Activated naive CD4-positive, alpha-beta T cell treated with anti-CD3 and anti-CD28 coated beads, Interleukin-2, amount 50 U/mL, for 72 hours (primary cell): Measurements from ENCODE around the gene KLF16. TPM values are rescaled to one million over a fixed set of nuclear protein-coding genes. Genes with fewer than 3 reads are reported as not detected.

ENCODE experiments used
- ATAC-seq, 2 donors: fragments of 150-1000 bp; cut with Tn5 transposase; 2 replicates each; pipeline ENCODE4 v1.10.0; 2021; ENCODE audit warnings: mild to moderate bottlenecking in 2 of 2, moderate library complexity in 2 of 2
- DNase-seq, 2 donors: peaks; one replicate each; pipeline ENCODE4 v3.0.0; 2021 to 2022; ENCODE audit warnings: low spot score in 2 of 2
- H3K27ac Mint-ChIP-seq, 2 donors: one replicate each; pipeline ENCODE4 v1.8.0; 2022; ENCODE audit warnings: mild to moderate bottlenecking in 2 of 2, mixed read lengths in 2 of 2
- H3K36me3 Mint-ChIP-seq, 2 donors: one replicate each; pipeline ENCODE4 v1.8.0; 2022; ENCODE audit warnings: mixed read lengths in 2 of 2
- H3K9me3 Mint-ChIP-seq, 2 donors: one replicate each; pipeline ENCODE4 v1.8.0; 2022; ENCODE audit warnings: mixed read lengths in 2 of 2
- total RNA-seq, 2 donors: library from RNA; stranded (reverse); gene quantifications; one replicate each; pipeline ENCODE4 v1.2.3, GENCODE V29; 2022

KLF16 gene
- total RNA-seq, 2 donors from 2014 or later: 20.5 to 22.6 TPM

DNA sequence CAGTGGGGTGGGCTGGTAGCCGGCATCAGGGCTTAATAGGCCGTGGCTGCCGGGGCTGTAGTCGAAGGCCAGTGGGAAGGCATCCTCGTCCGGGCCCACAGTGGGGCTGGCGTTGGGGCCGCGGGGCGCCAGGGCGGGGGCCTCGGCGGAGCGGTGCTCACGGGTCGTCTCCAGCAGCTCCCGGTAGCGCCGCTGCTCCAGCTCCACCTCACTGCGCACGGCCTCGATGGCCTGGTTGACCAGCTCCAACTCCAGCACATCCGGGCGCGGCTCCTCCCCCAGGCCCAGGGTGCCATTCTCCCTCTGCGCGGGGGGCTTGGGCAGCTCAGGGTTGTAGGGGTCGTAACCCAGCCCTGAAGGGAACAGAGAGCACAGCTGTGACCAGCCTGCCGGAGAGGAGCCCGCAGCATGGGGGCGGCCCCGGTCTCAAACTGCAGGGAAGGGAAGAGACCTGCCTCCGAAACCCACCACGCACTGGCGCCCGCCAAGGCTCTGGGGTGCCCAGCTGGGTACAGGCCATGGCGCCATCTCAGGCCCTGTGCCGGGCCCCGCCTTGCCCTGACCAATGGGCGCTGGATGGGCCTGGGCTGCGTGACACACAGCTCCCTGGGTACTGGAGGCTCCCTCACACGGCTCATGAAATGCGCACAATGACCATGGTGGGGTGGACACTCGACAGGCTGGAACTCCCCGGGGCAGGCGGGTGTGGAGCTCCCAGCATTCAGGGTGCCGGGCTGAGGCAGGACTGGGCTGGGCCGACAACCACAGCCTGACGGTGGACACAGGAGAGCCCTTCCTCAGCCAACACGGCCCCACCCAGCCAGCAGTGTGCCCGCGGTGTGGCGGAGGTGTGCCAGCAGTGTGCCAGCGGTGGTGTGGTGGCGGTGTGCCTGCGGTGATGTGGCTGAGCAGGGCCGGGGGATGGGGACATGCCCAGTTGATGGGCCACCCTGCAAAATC lies 34.8 kb downstream of the KLF16 start:
- H3K27ac Mint-ChIP-seq: no peak overlapping the region
- DNase-seq: no peak
- no peak for ATAC-seq

DNA sequence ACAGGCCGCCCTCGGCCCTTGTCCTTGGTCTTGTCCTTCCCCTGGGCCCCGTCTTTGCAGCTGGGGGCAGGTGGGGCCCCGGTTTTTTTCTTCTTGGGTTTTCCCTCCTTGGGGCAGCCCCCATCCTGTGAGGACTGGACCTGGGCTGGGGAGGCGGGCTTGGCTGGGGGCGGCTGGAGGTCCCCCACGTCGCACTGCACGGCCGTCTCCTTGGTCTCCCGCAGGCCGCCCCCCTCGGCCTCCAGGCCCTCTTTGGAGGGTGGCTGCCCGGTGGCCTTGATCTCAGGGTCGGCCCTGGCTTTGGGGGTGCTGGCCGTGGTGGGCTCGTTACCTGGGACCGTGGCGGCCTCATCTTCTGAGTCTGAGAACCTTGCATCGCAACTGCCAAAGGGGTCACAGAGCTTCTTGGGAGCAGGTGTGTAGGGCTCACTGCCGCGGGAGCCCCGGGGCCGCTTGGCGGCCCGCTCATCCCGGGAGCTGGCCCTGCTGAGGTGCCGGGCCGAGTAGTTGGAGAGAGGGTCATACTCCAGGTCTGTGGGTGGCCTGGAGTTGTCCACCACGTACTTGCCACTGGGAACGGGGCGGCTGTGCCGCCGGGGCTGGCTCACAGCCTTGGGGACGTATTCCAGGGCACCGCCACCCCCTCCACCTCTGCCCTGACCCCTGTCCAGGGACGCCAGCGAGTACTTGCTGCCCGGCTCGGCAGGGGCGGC lies 35.7 kb downstream of the KLF16 start:
- no peaks in the 10 kb centered on the region for H3K9me3 Mint-ChIP-seq
- no peak overlapping the region for H3K27ac Mint-ChIP-seq
- ATAC-seq (no peak), DNase-seq (no peak)
- H3K36me3 Mint-ChIP-seq: peaks cover 0 to 4% of the 10 kb centered on the region in 2 donors

More for the DNA sequence above, 34.8 kb downstream of the KLF16 start:
- H3K9me3 Mint-ChIP-seq: no peaks in the 10 kb centered on the region
- peaks cover 0 to 4% of the 10 kb centered on the region in 2 donors for H3K36me3 Mint-ChIP-seq

- ATAC-seq (no peak), DNase-seq (no peak)
- Mint-ChIP-seq H3K27ac (no peak overlapping the region), H3K9me3 (no peaks in the 10 kb centered on the region), H3K36me3 (peaks cover 0 to 4% of the 10 kb centered on the region in 2 donors)
These were observed 36.5 kb downstream of the KLF16 start for GRCh38 chr19:1826557-1827521.

- ATAC-seq (peak; percentile 73 to 84), DNase-seq (peak in 1 of 2 donors; percentile 87)
- H3K9me3 Mint-ChIP-seq: no peaks in the 10 kb centered on the region
- H3K27ac Mint-ChIP-seq: peak overlapping the region in 1 of 2 donors; percentile 65
- H3K36me3 Mint-ChIP-seq: peaks cover 0 to 4% of the 10 kb centered on the region in 2 donors
These were observed 37.3 kb downstream of the KLF16 start for GRCh38 chr19:1825909-1826556.

GRCh38 chr19:1824252-1824622 lies 39.1 kb downstream of the KLF16 start:
- ATAC-seq: no peak

DNA sequence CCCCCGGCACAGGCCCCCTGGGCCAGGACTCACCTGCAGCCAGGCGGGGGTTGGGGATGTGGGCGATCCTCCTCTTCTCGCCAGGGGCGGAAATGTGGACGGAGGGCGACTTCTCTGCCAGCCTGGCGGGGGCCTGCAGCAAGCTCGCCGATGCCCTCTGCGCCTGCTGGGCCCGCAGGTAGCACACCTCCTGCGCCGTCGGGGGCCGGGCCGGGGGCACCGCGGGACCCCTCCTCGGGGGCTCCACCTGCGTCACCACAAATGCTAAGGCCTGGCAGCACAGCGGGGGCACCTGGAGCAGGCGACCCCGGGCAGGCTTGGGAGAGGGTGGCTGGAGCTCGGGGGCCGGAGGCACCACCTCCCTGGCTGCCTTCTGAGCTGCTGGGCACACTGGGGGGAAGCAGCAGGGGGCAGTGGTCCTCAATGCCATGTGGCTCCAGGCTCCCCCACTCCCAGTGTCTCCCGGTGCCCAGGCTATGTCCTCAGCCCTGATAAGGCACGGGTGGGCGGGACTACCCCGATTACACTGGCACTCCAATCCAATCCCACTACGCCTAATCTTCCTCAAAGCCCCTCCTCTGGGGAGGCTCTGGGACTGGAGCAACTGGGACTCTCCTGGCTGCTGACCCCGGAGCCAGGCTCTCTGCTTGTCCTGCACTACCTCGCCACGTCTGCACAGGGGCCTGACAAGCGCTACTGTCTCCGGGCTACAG lies 39.7 kb downstream of the KLF16 start:
- DNase-seq (no peak), ATAC-seq (no peak)
- Mint-ChIP-seq H3K9me3 (no peaks in the 10 kb centered on the region), H3K27ac (no peak overlapping the region), H3K36me3 (peaks cover 4 to 5% of the 10 kb centered on the region in 2 donors)

More at GRCh38 chr19:1824252-1824622, 39.1 kb downstream of the KLF16 start:
- H3K9me3 Mint-ChIP-seq: no peaks in the 10 kb centered on the region
- no peak for DNase-seq
- H3K27ac Mint-ChIP-seq: no peak overlapping the region
- peaks cover 4 to 5% of the 10 kb centered on the region in 2 donors for H3K36me3 Mint-ChIP-seq

DNA sequence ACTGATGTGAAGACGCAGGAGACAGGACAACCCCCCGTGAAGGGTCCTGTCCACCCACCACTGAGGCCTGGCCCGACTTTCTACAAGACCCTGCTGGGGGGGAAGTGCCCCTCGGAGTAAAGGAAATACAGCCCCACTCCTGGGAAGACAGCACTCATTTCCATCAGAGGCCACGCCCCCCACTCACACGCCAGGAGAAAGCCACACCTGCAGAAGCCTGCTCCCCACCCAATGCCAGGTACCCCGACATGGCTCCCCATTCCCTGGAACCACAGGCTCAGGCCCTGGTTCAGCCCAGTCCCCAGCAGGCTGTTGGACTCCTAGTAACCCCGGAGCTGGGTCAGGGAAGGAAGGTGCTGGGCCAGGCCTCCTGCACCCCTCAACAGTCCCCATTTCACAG lies 40.4 kb downstream of the KLF16 start:
- Mint-ChIP-seq H3K36me3 (peaks cover 4 to 5% of the 10 kb centered on the region in 2 donors), H3K27ac (no peak overlapping the region), H3K9me3 (no peaks in the 10 kb centered on the region)
- ATAC-seq (no peak), DNase-seq (no peak)

- ATAC-seq (no peak), DNase-seq (no peak)
- Mint-ChIP-seq H3K36me3 (peaks cover 4 to 5% of the 10 kb centered on the region in 2 donors), H3K27ac (no peak overlapping the region), H3K9me3 (no peaks in the 10 kb centered on the region)
These were observed 41.2 kb downstream of the KLF16 start for GRCh38 chr19:1822210-1822609.

- Mint-ChIP-seq H3K27ac (peak overlapping the region in 1 of 2 donors; percentile 3), H3K36me3 (peaks cover 0 to 5% of the 10 kb centered on the region in 2 donors), H3K9me3 (no peaks in the 10 kb centered on the region)
- ATAC-seq (no peak), DNase-seq (no peak)
These were observed 43.8 kb downstream of the KLF16 start for GRCh38 chr19:1819341-1820255.

GRCh38 chr19:1818549-1819195 lies 44.7 kb downstream of the KLF16 start:
- Mint-ChIP-seq H3K36me3 (peaks cover 0 to 5% of the 10 kb centered on the region in 2 donors), H3K27ac (no peak overlapping the region), H3K9me3 (no peaks in the 10 kb centered on the region)
- ATAC-seq (no peak), DNase-seq (no peak)

DNA sequence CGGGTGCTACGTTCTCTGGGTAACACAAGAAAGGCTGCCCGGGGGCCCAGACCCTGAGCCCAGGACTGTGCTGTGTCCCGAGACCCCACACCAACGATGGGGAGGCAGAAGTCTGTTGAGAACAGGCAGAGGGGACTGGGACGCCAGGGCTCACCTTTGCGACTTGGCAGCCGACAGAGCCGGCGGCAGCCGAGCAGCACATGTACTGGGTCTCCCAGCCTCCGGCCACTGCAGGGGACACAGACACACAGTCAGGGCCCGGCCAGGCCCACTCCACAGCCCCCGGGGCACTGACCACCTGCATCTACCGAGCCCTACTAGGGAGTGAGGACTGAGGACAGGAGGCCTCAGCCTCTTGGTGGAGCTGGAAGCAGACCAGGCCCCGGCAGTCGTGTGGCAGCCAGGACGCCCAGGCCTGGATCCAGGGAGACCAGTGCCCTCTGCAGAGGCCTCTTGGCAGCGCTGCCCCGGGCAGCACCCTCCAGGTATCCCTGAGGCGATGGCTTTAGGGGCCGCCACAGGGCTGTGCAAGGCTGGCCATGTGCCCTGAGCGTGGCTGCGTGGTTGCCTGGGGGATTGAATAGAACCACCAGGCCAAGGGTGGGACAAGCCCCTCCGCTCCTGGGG lies 45.7 kb downstream of the KLF16 start:
- H3K9me3 Mint-ChIP-seq: no peaks in the 10 kb centered on the region
- peak overlapping the region in 1 of 2 donors; percentile 79 for H3K27ac Mint-ChIP-seq
- peaks cover 0 to 5% of the 10 kb centered on the region in 2 donors for H3K36me3 Mint-ChIP-seq
- ATAC-seq (no peak), DNase-seq (no peak)

- no peaks in the 10 kb centered on the region for H3K9me3 Mint-ChIP-seq
- DNase-seq (no peak), ATAC-seq (no peak)
- H3K27ac Mint-ChIP-seq: no peak overlapping the region
- H3K36me3 Mint-ChIP-seq: peaks cover 0 to 5% of the 10 kb centered on the region in 2 donors
These were observed 46.7 kb downstream of the KLF16 start for GRCh38 chr19:1816530-1817298.
